Activated T-cell treated with anti-CD3 and anti-CD28 coated beads, Interleukin-2, amount 50 U/mL, for 4 hours (primary cell): ENCODE measurements around the gene MRM2. TPM values are rescaled to one million over a fixed set of nuclear protein-coding genes. Genes with fewer than 3 reads are reported as not detected.

ENCODE experiments used
- ATAC-seq, 2 donors: fragments of 200-7000 bp; cut with Tn5 transposase; one replicate each; pipeline ENCODE4 v1.10.0; 2021
- DNase-seq: peaks from one replicate; pipeline ENCODE4 v3.0.0-alpha.2; 2020
- H3K27me3 Mint-ChIP-seq: one replicate; pipeline ENCODE4 v1.8.0; 2021; ENCODE audit warnings: low read depth, mixed read lengths
- H3K36me3 Mint-ChIP-seq: one replicate; pipeline ENCODE4 v1.8.0; 2022; ENCODE audit warnings: mixed read lengths; ENCODE audit not compliant: insufficient read depth
- H3K4me1 Mint-ChIP-seq: one replicate; pipeline ENCODE4 v1.8.0; 2021; ENCODE audit warnings: low read depth, mixed read lengths
- H3K4me3 Mint-ChIP-seq: one replicate; pipeline ENCODE4 v1.8.0; 2021; ENCODE audit warnings: mild to moderate bottlenecking, moderate library complexity, mixed read lengths
- H3K9me3 Mint-ChIP-seq: one replicate; pipeline ENCODE4 v1.8.0; 2021; ENCODE audit warnings: mixed read lengths
- total RNA-seq, 3 donors: library from RNA; stranded (reverse); gene quantifications; one replicate each; pipeline ENCODE4 v1.2.1, GENCODE V29; 2021

Gene MRM2
- total RNA-seq, 3 donors from 2014 or later: 49.9 to 56.5 (median 51.2) TPM

DNA sequence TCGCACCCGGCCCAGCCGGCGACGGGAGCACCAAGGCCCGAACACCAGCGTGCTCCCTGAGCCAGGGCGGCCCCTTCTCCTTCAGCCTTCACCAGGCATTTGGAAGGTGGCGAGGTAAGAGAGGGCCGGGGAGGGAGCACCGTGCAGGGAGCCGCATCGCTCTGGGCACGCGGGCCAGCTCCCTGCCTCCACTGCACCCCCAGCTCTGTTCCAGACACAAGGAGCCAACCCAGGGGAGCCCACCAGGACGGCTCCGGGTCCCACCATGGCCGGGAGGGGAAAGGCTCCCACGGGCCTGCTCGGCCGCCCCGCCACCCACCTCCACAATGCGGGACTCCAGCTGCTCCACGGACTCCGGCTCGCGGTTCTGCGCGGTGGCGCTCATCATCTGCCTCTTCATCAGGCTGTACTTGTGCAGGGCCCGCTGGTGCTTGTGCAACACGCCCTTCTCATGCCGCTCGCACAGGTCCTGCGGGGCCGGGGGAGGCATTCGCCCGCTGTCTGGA is 15.1 kb upstream of the MRM2 start:
- ATAC-seq (no peak), DNase-seq (no peak)
- H3K9me3 Mint-ChIP-seq: no peaks in the 10 kb centered on the region
- H3K4me3 Mint-ChIP-seq: no peak overlapping the region
- no peaks in the 10 kb centered on the region for H3K27me3 Mint-ChIP-seq
- H3K4me1 Mint-ChIP-seq: peaks cover 12% of the 10 kb centered on the region
- peaks cover 3% of the 10 kb centered on the region for H3K36me3 Mint-ChIP-seq

- peaks cover 6% of the 10 kb centered on the region for H3K4me1 Mint-ChIP-seq
- H3K9me3 Mint-ChIP-seq: no peaks in the 10 kb centered on the region
- no peaks in the 10 kb centered on the region for H3K27me3 Mint-ChIP-seq
- no peak for DNase-seq
- peaks cover 3% of the 10 kb centered on the region for H3K36me3 Mint-ChIP-seq
- no peak for ATAC-seq
- H3K4me3 Mint-ChIP-seq: no peak overlapping the region
Observed at GRCh38 chr7:2256306-2257045, 14.5 kb upstream of the MRM2 start.

DNA sequence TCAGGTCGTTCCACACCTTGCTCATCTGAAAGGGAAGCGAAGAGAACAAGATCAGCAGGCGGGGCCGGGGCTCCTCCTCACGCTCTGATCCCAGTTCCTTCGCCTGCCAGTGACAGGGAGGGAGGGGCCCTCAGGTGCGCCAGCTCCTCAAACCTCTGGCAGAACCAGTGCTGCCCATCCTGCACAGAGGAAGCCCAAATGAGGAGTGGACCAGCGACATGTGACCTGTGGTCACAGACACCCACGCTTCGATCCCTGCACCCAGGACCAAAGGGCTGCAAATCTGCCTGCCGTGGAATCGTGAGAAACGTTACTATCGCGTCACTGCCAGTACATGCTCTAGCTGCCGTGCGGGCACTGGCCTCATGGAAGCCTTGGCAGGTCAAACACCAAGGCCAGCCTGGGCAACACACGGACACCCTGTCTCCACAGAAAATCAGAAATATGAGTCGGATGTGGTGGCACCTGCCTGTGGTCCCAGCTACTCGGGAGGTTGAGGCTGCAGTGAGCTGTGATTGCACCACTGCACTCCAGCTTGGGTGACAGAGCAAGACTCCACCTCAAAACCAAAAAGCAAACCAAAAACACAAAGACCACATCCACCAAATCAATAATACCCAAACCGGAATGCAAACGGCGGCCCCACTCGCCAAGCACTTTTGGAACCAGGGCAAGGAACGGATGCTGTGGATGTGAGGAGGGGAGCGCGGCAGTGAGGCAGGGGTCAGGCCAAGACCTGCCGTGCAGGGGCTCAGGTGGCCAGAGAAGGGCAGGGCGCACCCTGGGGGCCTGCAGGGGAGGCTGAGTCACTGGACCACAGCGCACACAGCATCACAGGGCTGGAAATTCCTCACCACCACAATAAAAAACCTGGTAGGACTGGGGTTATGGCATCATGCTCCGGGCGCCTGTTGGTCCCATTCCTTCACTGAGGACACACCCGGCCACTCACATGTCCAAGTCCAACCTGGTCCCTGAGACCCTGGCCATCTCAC is 13.4 kb upstream of the MRM2 start:
- ATAC-seq (no peak), DNase-seq (no peak)
- no peaks in the 10 kb centered on the region for H3K9me3 Mint-ChIP-seq
- peaks cover 5% of the 10 kb centered on the region for H3K4me1 Mint-ChIP-seq
- H3K4me3 Mint-ChIP-seq: no peak overlapping the region
- no peaks in the 10 kb centered on the region for H3K27me3 Mint-ChIP-seq
- peaks cover 6% of the 10 kb centered on the region for H3K36me3 Mint-ChIP-seq

DNA sequence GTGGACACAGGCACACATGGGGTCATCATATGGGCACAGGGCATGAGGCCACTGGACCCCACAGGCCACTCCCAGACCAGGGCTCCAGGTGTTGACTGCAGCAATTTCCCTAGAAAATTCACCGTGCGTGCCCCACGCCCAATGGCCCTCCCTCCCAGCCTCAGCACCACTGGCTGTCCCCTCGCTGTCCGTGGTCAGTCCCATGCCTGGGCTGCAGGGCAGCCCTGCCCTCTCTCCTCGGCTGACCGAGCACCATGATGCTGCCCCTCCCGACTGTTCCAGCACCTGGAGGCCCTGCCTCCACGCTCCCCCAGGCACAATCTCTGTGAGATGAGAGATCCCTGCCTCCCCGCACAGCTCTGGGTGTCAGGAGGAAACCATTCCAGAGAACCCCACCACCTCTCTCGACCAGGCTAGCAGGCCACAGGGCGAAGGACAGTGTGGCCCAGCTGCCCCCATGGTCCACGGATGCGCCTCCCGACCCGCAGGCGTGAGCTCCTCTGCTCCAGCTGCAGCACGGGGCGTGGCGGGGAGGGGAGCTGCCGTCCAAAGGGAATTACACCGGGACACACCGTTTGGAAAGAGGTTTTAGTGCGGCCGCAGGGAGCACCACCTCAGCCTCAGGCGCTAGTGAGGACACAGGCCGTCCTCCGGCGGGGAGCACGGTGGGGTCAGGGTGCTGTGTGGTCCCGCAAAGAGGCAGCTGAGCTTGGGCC is 12.6 kb upstream of the MRM2 start:
- no peaks in the 10 kb centered on the region for H3K9me3 Mint-ChIP-seq
- ATAC-seq (no peak), DNase-seq (no peak)
- H3K4me1 Mint-ChIP-seq: peaks cover 6% of the 10 kb centered on the region
- H3K4me3 Mint-ChIP-seq: no peak overlapping the region
- no peaks in the 10 kb centered on the region for H3K27me3 Mint-ChIP-seq
- peaks cover 6% of the 10 kb centered on the region for H3K36me3 Mint-ChIP-seq

DNA sequence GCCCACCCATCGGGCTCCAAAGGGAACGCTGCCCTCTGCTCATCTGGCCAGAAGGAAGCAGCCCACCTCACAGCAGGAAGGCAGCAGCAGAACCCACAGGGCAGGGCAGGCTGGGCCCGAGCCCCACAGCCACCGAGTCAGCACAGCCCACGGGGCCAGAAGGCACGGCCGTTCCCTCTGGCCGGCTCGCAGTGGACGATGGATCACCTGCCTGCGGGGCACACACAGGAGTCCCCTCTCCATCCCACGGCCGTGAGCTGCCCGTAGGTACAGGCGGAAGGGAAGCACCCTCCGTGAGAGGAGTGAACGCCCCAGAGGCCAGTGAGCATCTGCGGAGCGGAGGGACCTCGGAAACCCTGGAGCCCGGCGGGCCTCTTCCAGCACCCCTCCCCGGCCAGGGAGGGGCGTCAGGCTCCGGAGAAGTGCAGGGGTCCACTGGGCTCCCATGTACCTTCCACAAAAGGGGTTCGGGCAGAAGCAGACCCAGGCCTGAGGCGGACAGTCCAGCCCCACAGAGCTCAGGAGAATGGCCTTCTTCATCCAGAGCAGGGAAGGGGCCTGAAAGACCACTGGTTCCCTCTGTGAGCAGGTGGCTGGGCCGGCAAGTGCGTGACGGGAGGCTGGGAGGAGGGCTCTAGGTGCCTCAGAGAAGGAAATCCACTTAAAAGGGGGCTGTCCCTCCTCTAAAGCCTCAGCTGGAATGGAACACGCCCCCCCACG is 11.7 kb upstream of the MRM2 start:
- Mint-ChIP-seq H3K27me3 (no peaks in the 10 kb centered on the region), H3K4me1 (peaks cover 15% of the 10 kb centered on the region), H3K4me3 (no peak overlapping the region), H3K9me3 (no peaks in the 10 kb centered on the region), H3K36me3 (peaks cover 6% of the 10 kb centered on the region)
- DNase-seq (no peak), ATAC-seq (no peak)

DNA sequence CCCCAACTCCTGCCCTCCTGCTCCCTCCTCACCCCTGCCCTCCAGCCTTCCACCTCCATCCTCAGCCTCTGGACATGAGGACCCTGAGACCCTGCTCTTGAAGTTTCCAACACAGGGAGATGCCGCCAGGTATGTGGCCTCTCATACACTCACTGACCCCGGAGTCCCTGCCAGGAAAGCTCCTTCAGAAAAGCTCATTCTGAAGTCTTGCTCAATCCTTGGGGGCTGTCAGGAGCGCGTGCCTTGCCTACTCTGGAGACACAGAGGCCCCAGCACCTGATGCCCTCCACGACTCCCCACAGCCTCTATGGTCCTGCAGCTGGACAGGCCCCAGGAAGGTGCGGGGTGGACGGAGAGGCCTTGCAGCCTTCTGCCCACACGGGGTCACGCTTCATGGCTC is 11.0 kb upstream of the MRM2 start:
- H3K9me3 Mint-ChIP-seq: no peaks in the 10 kb centered on the region
- DNase-seq (no peak), ATAC-seq (no peak)
- no peaks in the 10 kb centered on the region for H3K27me3 Mint-ChIP-seq
- peaks cover 20% of the 10 kb centered on the region for H3K4me1 Mint-ChIP-seq
- H3K4me3 Mint-ChIP-seq: no peak overlapping the region
- H3K36me3 Mint-ChIP-seq: peaks cover 6% of the 10 kb centered on the region

DNA sequence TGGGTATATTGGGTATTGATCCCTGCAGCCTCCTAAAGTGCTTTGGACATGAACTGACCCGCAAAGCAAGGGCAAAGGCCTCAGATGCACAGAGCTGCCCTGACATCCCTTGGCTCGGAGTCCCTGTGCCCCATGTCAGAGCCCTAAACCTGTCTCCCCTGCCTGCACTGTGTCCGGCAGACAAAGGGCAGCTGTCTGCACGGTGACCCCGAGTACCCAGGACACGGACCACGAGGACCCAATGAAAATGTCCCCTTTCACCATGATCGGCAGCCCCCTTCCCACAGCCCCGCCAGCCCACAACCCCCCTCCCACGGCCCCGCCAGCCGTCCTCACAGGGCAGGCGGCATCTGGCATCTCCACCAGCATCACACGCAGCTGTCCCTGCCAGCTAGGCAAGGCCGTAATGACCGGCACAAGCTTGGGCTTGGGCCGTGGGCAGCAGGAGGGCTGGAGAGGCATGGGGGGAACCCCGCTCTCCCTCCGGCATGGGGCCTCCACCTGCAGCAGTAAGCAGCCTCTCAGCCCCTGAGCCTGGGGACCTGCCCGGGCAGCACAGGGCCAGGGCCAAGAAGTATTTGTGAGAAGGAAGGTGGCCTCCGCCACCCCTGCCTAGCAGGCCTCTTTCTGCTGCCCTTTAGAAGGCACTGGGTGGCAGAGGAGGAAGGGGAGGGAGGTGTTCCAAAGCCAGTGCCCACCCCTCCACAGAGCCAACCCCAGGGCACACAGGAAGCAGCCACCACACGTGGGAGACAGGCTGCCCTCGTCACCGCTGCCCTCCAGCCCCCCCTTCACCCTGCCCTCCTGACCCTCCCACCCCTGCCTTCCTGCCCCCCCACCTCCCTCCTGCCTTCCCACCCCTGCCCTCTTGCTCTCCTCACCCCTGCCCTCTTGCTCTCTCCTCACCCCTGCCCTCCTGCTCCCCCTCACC is 10.1 kb upstream of the MRM2 start:
- DNase-seq (no peak), ATAC-seq (no peak)
- Mint-ChIP-seq H3K9me3 (no peaks in the 10 kb centered on the region), H3K27me3 (no peaks in the 10 kb centered on the region), H3K4me1 (peaks cover 22% of the 10 kb centered on the region), H3K36me3 (peaks cover 3% of the 10 kb centered on the region), H3K4me3 (no peak overlapping the region)

- no peak for DNase-seq
- no peaks in the 10 kb centered on the region for H3K9me3 Mint-ChIP-seq
Observed at GRCh38 chr7:2251381-2251780, 9.4 kb upstream of the MRM2 start.

GRCh38 chr7:2249744-2250323 is 7.8 kb upstream of the MRM2 start:
- no peaks in the 10 kb centered on the region for H3K9me3 Mint-ChIP-seq
- DNase-seq (no peak), ATAC-seq (no peak)
- H3K4me1 Mint-ChIP-seq: peaks cover 24% of the 10 kb centered on the region
- no peaks in the 10 kb centered on the region for H3K27me3 Mint-ChIP-seq
- peaks cover 3% of the 10 kb centered on the region for H3K36me3 Mint-ChIP-seq
- H3K4me3 Mint-ChIP-seq: no peak overlapping the region

More at GRCh38 chr7:2251381-2251780, 9.4 kb upstream of the MRM2 start:
- Mint-ChIP-seq H3K4me3 (no peak overlapping the region), H3K36me3 (peaks cover 3% of the 10 kb centered on the region), H3K27me3 (no peaks in the 10 kb centered on the region), H3K4me1 (peaks cover 22% of the 10 kb centered on the region)
- no peak for ATAC-seq

DNA sequence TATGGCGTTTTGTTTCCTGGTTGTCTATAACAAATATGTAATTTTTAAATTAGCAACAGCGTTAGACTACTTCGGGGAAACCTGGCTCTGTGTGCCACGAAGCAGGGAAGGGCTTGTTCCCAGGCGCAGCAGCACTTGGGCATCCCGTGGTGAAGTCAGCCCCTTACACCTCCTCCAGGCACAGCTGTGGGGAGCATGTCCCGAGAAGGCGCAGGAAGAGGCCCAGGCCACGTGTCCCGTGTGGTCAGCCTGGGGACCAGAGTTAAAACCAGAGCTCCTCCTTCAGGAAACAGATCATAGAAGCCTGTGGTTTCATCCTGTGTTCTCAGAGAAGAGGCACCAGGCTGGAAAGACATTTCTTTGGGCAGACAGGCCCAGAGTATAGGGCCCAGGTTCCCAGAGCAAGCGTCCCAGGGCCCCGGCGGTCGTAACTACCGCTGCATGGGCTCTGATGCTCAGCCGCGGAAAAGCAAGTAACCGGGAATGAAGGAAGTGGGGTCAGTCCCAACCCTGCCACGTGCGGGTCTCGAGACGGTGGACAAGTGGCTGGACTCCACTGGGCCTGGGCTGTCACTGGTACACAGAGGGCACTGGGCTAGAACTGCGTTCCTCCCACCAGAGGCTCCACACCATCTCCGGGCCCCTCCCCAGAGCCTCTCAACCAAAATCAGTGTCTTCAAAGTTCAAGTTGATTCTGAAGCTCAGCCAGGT is 7.1 kb upstream of the MRM2 start:
- no peak for DNase-seq
- no peaks in the 10 kb centered on the region for H3K27me3 Mint-ChIP-seq
- H3K4me3 Mint-ChIP-seq: no peak overlapping the region

GRCh38 chr7:2247141-2247995 is 5.4 kb upstream of the MRM2 start:
- Mint-ChIP-seq H3K36me3 (peaks cover 3% of the 10 kb centered on the region), H3K9me3 (no peaks in the 10 kb centered on the region)
- peak in 1 of 2 donors; percentile 29 for ATAC-seq

More for the DNA sequence above, 7.1 kb upstream of the MRM2 start:
- Mint-ChIP-seq H3K4me1 (peaks cover 24% of the 10 kb centered on the region), H3K9me3 (no peaks in the 10 kb centered on the region), H3K36me3 (peaks cover 3% of the 10 kb centered on the region)
- no peak for ATAC-seq

More at GRCh38 chr7:2247141-2247995, 5.4 kb upstream of the MRM2 start:
- peak; percentile 17 for DNase-seq
- Mint-ChIP-seq H3K4me3 (no peak overlapping the region), H3K27me3 (no peaks in the 10 kb centered on the region), H3K4me1 (peaks cover 25% of the 10 kb centered on the region)
